GM06990 (cell line): ENCODE data around the gene HAPSTR1.
A peak's percentile ranks its signal among the peaks of the same experiment; 100 is the strongest.

Source experiments
- DNase-seq: peaks from one replicate; pipeline ENCODE4 v3.0.0-alpha.2; 2011; ENCODE audit not compliant: insufficient read length; ENCODE audit errors: extremely low read depth
- H3K27me3 ChIP-seq: replicated peaks from 2 replicates; pipeline ENCODE4 v1.6.0; 2011; ENCODE audit warnings: low read length; ENCODE audit not compliant: control insufficient read depth, insufficient read depth
- H3K36me3 ChIP-seq: 2 replicates; pipeline ENCODE4 v1.5.1; 2011; ENCODE audit warnings: low read length; ENCODE audit not compliant: control insufficient read depth, insufficient read depth
- H3K4me3 ChIP-seq: replicated peaks from 2 replicates; pipeline ENCODE4 v1.5.1; 2011; ENCODE audit warnings: low read depth, mild to moderate bottlenecking, control low read depth, low read length
- TF ChIP-seq, protein P1 (sequence below): IDR thresholded peaks from 2 replicates; pipeline ENCODE4 v1.5.1; 2011; ENCODE audit warnings: low read length, control low read depth, mild to moderate bottlenecking, inconsistent platforms; ENCODE audit not compliant: insufficient read depth, poor library complexity, severe bottlenecking

HAPSTR1 gene

DNA sequence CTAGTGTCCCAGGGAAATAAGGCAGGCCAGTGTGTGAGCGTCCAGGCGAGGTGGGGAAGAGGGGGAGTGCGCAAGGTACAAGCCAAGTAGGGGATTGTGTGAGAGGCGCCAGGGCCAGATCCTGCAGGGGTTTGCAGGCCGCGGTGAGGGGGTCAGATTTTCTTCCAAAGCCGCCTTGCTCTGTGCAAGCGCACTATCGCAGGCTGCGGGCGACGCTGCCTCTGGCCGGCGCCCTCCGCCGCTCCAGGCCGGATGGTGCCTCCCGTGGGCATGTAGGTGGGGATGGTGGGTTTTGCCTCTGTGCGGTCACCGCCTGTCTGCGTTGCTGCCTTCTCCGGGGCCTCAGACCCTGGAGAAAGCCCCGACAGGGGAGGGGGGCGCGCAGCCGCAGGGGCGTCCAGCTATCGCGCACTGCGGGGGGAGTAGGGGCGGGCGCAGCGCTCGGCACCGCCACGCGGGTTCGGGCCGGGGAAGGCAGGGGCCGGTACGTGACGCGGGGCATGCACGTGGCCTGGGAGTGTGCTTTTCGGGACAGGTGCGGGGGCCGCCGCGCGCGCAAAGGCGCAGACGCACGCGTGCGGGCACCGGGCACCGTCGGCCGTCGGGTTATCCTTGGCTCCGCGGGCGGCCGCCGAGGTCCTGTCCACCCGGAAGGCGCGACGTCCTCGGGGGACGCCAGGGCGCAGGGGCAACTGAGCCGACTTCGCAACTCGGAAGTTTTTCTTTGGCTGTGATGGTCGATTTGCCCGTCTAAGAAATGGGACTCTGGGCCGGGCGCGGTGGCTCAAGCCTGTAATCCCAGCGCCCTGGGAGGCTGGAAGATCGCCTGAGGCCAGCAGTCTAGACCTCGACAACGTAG lies 1.1 kb upstream of the HAPSTR1 start:
- Histone ChIP-seq H3K4me3 (peak overlapping the region; percentile 71), H3K27me3 (no peaks in the 10 kb centered on the region), H3K36me3 (no peaks in the 10 kb centered on the region; the same call in none of the 2 replicates)
- peak; percentile 69 for DNase-seq
- TF ChIP-seq, protein P1, sequence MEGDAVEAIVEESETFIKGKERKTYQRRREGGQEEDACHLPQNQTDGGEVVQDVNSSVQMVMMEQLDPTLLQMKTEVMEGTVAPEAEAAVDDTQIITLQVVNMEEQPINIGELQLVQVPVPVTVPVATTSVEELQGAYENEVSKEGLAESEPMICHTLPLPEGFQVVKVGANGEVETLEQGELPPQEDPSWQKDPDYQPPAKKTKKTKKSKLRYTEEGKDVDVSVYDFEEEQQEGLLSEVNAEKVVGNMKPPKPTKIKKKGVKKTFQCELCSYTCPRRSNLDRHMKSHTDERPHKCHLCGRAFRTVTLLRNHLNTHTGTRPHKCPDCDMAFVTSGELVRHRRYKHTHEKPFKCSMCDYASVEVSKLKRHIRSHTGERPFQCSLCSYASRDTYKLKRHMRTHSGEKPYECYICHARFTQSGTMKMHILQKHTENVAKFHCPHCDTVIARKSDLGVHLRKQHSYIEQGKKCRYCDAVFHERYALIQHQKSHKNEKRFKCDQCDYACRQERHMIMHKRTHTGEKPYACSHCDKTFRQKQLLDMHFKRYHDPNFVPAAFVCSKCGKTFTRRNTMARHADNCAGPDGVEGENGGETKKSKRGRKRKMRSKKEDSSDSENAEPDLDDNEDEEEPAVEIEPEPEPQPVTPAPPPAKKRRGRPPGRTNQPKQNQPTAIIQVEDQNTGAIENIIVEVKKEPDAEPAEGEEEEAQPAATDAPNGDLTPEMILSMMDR: peak; percentile 7

GRCh38 chr16:9091867-9092281 lies 430 bp downstream of the HAPSTR1 start:
- Histone ChIP-seq H3K36me3 (no peaks in the 10 kb centered on the region; the same call in none of the 2 replicates), H3K4me3 (peak overlapping the region; percentile 95), H3K27me3 (no peaks in the 10 kb centered on the region)
- TF ChIP-seq, protein P1: no peak
- DNase-seq: peak; percentile 75

DNA sequence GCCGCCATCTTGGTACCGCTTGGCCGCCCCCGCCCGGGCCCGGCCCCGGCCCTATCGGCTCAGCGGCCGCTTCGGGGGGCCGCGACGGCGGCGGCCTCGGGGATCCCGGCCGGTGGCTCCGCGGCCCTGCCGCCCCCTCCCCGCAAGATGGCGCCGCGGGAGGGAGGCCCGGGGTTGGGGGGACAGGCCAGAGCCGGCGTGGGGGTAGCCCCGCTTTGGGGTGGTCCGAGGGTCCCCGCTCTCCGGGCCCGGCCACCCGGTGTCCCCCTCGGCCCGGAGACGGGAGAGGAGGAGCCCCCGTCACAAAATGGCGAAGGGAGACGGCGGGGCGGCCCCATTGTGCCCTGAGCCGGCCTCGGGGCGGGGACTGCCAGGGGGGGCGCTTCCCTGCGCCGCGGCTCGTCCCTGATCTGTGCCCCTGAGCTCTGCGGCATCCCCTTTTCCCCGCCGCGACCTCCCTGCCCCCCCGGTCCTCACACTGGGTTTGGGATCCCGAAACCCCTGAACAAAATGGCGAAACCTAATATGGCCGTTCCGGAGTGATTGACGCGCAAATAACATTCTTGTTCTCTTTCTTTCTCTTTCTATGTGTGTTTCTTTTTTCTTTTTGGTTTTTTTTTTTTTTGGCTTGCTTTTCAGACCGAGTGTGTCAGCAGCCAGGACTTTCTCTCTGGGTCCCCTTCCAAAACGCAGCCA lies 986 bp downstream of the HAPSTR1 start:
- TF ChIP-seq, protein P1: no peak
- H3K27me3 ChIP-seq: no peaks in the 10 kb centered on the region
- DNase-seq: peak; percentile 62
- peaks cover 2% of the 10 kb centered on the region for H3K36me3 ChIP-seq
- H3K4me3 ChIP-seq: peak overlapping the region; percentile 95

GRCh38 chr16:9092978-9093344 lies 1.5 kb downstream of the HAPSTR1 start:
- H3K4me3 ChIP-seq: peak overlapping the region; percentile 95
- DNase-seq: peak; percentile 44
- TF ChIP-seq, protein P1: no peak

DNA sequence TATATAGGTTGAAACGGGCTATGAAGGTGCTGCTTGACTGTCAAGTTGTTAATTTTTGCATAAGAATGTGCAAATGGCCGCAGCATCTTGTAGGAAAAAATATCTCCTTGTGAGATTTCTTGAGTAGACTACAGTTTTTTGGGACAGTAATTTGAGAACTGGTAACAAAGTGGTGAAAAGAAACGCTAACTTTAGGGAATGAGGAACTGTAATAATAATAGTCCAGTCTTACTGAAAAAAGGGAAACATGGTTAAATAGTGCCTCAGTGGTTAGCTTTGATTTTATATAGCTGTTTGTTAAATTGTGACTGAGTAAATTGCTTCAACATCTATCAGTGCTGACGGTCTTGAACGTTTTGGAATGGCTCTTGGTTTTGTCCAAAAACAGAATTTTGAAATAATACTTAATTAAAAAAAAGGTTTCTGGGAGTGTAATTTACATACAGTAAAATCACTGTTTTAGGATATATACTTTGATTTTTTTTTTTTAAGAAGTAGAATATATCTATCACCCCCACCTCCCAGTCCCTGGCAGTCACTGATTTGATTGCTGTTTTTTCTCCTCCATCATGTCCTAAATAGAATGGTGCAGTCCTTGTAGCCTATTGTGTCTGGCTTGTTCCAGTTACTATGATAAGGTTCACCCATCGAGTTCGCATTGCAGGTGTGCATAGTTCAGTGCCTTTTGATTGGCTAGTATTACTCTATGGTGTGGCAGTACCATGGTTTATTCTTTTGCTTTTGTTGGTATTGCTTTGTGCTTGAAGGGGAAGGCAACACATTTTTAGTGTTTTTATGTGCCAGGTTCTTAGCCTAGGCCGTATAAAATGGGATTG lies 2.8 kb downstream of the HAPSTR1 start:
- no peak for DNase-seq
- H3K36me3 ChIP-seq: peaks cover 6% of the 10 kb centered on the region
- H3K27me3 ChIP-seq: no peaks in the 10 kb centered on the region
- TF ChIP-seq, protein P1: no peak
- H3K4me3 ChIP-seq: peak overlapping the region; percentile 95

More at GRCh38 chr16:9092978-9093344, 1.5 kb downstream of the HAPSTR1 start:
- Histone ChIP-seq H3K36me3 (peaks cover 6% of the 10 kb centered on the region), H3K27me3 (no peaks in the 10 kb centered on the region)
